Kidney (tissue), 14 donors: ENCODE measurements around the gene RBBP8NL. TPM values are rescaled to one million over a fixed set of nuclear protein-coding genes. Genes with fewer than 3 reads are reported as not detected.
"Not testable (repeated sequence)": the region's sequence is repeated elsewhere in the genome, so short reads cannot be mapped to it uniquely, and the experiment has no call there.

Experiments
- DNase-seq, 5 donors: peaks; one replicate each; pipeline ENCODE4 v3.0.0-alpha.2; 2013 to 2020
- FAIRE-seq: peaks from 2 replicates; lab custom pipeline; 2012; peaks lifted over from hg19 to GRCh38; lab: Jason Lieb, UNC
- H3K27ac ChIP-seq, 2 donors: one replicate each; pipeline ENCODE4 v1.7.0; 2013; ENCODE audit warnings: low read depth in 2 of 2, low read length in 2 of 2, inconsistent platforms in 1 of 2
- H3K27me3 ChIP-seq: one replicate; pipeline ENCODE4 v1.7.1; 2013; ENCODE audit warnings: low read length, inconsistent platforms; ENCODE audit not compliant: control insufficient read depth, insufficient read depth
- H3K36me3 ChIP-seq, 3 donors: one replicate each; pipeline versions ENCODE4 v1.7.0 to v1.7.1; 2013; ENCODE audit warnings: low read length in 3 of 3, control low read depth in 1 of 3, inconsistent platforms in 1 of 3; ENCODE audit not compliant: insufficient read depth in 3 of 3, control insufficient read depth in 2 of 3
- H3K4me1 ChIP-seq, 3 donors: one replicate each; pipeline versions ENCODE4 v1.7.0 to v1.7.1; 2013; ENCODE audit warnings: low read length in 3 of 3, inconsistent platforms in 1 of 3, low read depth in 1 of 3; ENCODE audit not compliant: control insufficient read depth in 2 of 3, insufficient read depth in 2 of 3
- H3K4me3 ChIP-seq, 3 donors: one replicate each; pipeline versions ENCODE4 v1.7.0 to v1.8.1; 2013; ENCODE audit warnings: low read length in 3 of 3, control low read depth in 1 of 3, inconsistent platforms in 1 of 3
- H3K9ac ChIP-seq, 3 donors: one replicate each; pipeline versions ENCODE4 v1.7.0 to v1.7.1; 2013; ENCODE audit warnings: low read length in 3 of 3, control low read depth in 1 of 3, inconsistent platforms in 1 of 3
- H3K9me3 ChIP-seq, 3 donors: one replicate each; pipeline versions ENCODE4 v1.7.0 to v1.7.1; 2013; ENCODE audit warnings: low read length in 3 of 3, control low read depth in 1 of 3, inconsistent platforms in 1 of 3; ENCODE audit not compliant: control insufficient read depth in 2 of 3, insufficient read depth in 1 of 3
- CTCF ChIP-seq: IDR thresholded peaks from 3 replicates; pipeline ENCODE4 v1.5.1; 2012; ENCODE audit warnings: mild to moderate bottlenecking, moderate library complexity, borderline replicate concordance; ENCODE audit not compliant: insufficient read depth; ENCODE audit errors: extremely low read depth
- intact Hi-C: fragments of 100-400 bp; cut with DNase I; formaldehyde crosslinking; loops from one replicate; pipeline ENCODE4 v1.11.1; 2022
- polyA plus RNA-seq: library from polyadenylated mRNA; stranded (reverse); fragments of 350-450 nt; fragmentation: Illumina TruSeq; extraction: RNeasy Lipid Tissue Mini Kit (QIAGEN cat#74804); gene quantifications from one replicate; pipeline ENCODE4 v1.2.3, GENCODE V29; 2014; ENCODE audit warnings: low read depth, low replicate concordance; ENCODE audit not compliant: insufficient read depth
- total RNA-seq: library from RNA; stranded (reverse); fragmentation: NEBNext Ultra II Directional; extraction: Animal tissue kit (Norgen Biotek cat#: 25700); gene quantifications from one replicate; pipeline ENCODE4 v1.2.1, GENCODE V29; 2021
- donor health status: control.
- donor health status: control.
- donor health status: control.
- donor health status: control.
- donor health status: control.
- donor health status: DM: yes; HTN: yes; CAD: no.
- donor health status: Normal renal cell carcinoma (clear cell type).

Gene RBBP8NL
- total and polyA plus RNA-seq, 2 donors from 2014 or later = 0.13 to 1.5 TPM

GRCh38 chr20:62428396-62429295, 1.3 kb upstream of the RBBP8NL start:
- Histone ChIP-seq H3K36me3 (no peaks in the 10 kb centered on the region), H3K9ac (no peak overlapping the region), H3K9me3 (no peaks in the 10 kb centered on the region), H3K27ac (no peak overlapping the region), H3K4me1 (peaks cover 0 to 19% (median 3%) of the 10 kb centered on the region in 3 donors), H3K27me3 (no peaks in the 10 kb centered on the region), H3K4me3 (no peak overlapping the region)
- intact Hi-C loops = no loop called here
- FAIRE-seq (no peak), DNase-seq (peak in 1 of 5 donors; percentile 31)
- no peak for TF ChIP-seq CTCF

- Histone ChIP-seq H3K4me3 (no peak overlapping the region), H3K4me1 (peaks cover 0 to 16% (median 3%) of the 10 kb centered on the region in 3 donors), H3K9ac (no peak overlapping the region), H3K27me3 (no peaks in the 10 kb centered on the region), H3K9me3 (no peaks in the 10 kb centered on the region), H3K36me3 (no peaks in the 10 kb centered on the region), H3K27ac (no peak overlapping the region)
- DNase-seq (no peak), FAIRE-seq (no peak)
- intact Hi-C loops = no loop called here
- TF ChIP-seq CTCF = no peak
Measured at GRCh38 chr20:62428002-62428372, 648 bp upstream of the RBBP8NL start.

GRCh38 chr20:62426699-62427131, 624 bp downstream of the RBBP8NL start:
- TF ChIP-seq CTCF = no peak
- H3K9me3 ChIP-seq = no peaks in the 10 kb centered on the region
- H3K36me3 ChIP-seq = no peaks in the 10 kb centered on the region
- peak in 4 of 5 donors; percentile 84 to 92 (median 86) for DNase-seq
- H3K4me1 ChIP-seq = peaks cover 0 to 16% (median 3%) of the 10 kb centered on the region in 3 donors
- FAIRE-seq = no peak
- H3K4me3 ChIP-seq = no peak overlapping the region
- intact Hi-C loops = no loop called here
- H3K9ac ChIP-seq = no peak overlapping the region
- H3K27ac ChIP-seq = no peak overlapping the region
- no peaks in the 10 kb centered on the region for H3K27me3 ChIP-seq

GRCh38 chr20:62426059-62426348, 1.3 kb downstream of the RBBP8NL start:
- H3K9ac ChIP-seq, DNase-seq, FAIRE-seq, H3K9me3 ChIP-seq, H3K4me3 ChIP-seq, H3K27me3 ChIP-seq, intact Hi-C loops, H3K27ac ChIP-seq, H3K36me3 ChIP-seq: not testable (repeated sequence)
- peaks cover 0 to 16% (median 3%) of the 10 kb centered on the region in 3 donors for H3K4me1 ChIP-seq
